Measurements from ENCODE around the gene CACNA2D4.

CACNA2D4 gene

DNA sequence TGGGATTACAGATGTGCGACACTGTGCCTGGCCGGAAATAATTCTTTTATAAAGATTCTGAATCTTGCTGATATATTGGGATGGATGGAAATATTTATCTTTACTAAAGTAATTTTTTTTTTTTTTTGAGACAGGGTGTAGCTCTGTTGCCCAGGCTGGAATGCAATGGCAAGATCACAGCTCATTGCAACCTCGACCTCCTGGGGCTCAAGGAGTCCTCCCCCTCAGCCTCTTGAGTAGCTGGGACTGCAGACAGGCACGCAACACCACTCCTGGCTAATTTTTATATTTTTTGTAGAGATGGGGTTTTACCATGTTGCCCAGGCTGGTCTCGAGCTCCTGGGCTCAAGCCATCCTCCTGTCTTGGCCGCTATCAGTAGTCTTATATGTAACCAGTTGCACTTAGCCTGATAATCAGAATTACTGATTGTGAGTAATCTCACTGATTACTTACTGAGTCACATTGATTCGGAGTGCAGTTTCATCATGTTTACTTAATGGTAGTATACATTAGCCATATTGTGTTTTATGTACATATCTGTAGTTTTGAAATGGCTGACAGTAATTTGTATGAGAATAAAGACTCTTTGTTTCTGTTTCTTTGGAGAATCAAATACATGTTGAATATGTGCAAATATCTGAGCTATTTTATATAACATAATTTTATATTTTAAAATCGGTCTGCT, 148.5 kb downstream of the CACNA2D4 start:
- WGBS = 89% methylated on average over 7 of the region's 8 CpGs
- Histone ChIP-seq H3K4me1 (ENCODE audit: insufficient read depth, low read length) (peaks cover 6% of the 10 kb centered on the region), H3K27me3 (ENCODE audit: insufficient read depth, low read length) (no peaks in the 10 kb centered on the region), H3K9ac (ENCODE audit: low read depth, low read length) (no peak overlapping the region), H3K36me3 (ENCODE audit: insufficient read depth, low read length) (peaks cover 20% of the 10 kb centered on the region; the same call in 1 of the 2 replicates), H3K9me3 (ENCODE audit: insufficient read depth, low read depth, low read length) (no peaks in the 10 kb centered on the region), H3K4me3 (ENCODE audit: low read length) (no peak overlapping the region), H3K27ac (ENCODE audit: low read depth, low read length) (no peak overlapping the region)

DNA sequence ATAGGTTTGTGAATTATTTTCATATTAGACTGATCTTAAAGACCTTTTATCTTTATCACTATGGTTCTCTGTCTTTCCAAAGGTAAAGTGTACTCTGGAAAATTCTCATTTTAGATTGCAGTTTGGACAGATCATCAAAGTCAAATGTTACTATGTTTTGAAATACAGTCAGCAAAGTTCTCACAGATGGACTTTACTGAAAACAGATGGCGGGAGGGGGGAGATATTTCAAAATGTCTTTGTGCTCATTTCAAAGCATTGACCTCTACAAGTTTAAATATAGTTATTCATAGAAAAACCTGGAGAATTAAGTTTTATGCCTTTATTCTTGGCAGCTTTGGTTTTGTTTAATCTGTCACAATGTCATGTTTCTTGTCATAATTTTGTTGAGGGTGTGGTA, 149.8 kb downstream of the CACNA2D4 start:
- H3K4me1 ChIP-seq (ENCODE audit: insufficient read depth, low read length) = peaks cover 6% of the 10 kb centered on the region

DNA sequence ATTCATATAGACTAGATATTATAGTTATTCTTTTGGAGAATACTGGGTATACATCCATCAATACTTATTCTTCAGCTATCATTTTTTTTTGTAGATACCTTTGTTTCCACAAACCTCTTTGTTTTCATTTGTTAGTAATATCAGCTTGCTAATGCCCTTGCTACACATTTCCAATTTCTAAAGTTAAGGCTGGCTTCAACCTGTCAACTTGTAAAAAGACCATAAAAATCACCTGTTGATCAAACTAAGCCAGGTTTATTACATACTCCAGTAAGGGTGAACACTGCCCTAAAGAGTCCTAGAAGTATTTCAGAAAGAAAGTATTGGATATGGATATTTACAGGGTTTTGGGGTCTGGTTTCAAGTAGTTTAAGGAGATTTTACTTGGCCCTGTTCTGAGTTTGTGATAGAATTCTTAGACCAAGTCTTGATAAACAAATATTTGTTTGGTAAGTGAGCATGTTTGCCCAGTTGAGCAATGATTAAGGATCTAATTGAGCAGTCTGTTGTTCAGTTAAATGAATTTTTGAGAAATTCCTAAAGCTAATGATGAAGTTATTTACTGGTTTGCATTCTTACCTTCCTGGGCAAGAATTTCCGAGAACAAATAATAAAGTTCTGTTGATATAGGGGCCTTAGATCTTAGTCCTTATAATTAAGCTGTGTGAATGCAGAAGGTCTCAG, 150.9 kb downstream of the CACNA2D4 start:
- Histone ChIP-seq H3K9me3 (ENCODE audit: insufficient read depth, low read depth, low read length) (no peaks in the 10 kb centered on the region), H3K27ac (ENCODE audit: low read depth, low read length) (no peak overlapping the region), H3K9ac (ENCODE audit: low read depth, low read length) (no peak overlapping the region), H3K4me3 (ENCODE audit: low read length) (no peak overlapping the region), H3K27me3 (ENCODE audit: insufficient read depth, low read length) (no peaks in the 10 kb centered on the region), H3K36me3 (ENCODE audit: insufficient read depth, low read length) (peaks cover 1% of the 10 kb centered on the region; the same call in 1 of the 2 replicates), H3K4me1 (ENCODE audit: insufficient read depth, low read length) (peaks cover 9% of the 10 kb centered on the region)
- WGBS = 97% methylated on average over 1 of the region's 1 CpG

More for the DNA sequence above, 149.8 kb downstream of the CACNA2D4 start:
- WGBS = 86% methylated on average over 1 of the region's 1 CpG
- Histone ChIP-seq H3K9me3 (ENCODE audit: insufficient read depth, low read depth, low read length) (no peaks in the 10 kb centered on the region), H3K4me3 (ENCODE audit: low read length) (no peak overlapping the region), H3K27me3 (ENCODE audit: insufficient read depth, low read length) (no peaks in the 10 kb centered on the region), H3K27ac (ENCODE audit: low read depth, low read length) (no peak overlapping the region), H3K9ac (ENCODE audit: low read depth, low read length) (no peak overlapping the region), H3K36me3 (ENCODE audit: insufficient read depth, low read length) (peaks cover 12% of the 10 kb centered on the region; the same call in 1 of the 2 replicates)

- no peaks in the 10 kb centered on the region for H3K27me3 ChIP-seq (ENCODE audit: insufficient read depth, low read length)
- no peak overlapping the region for H3K4me3 ChIP-seq (ENCODE audit: low read length)
- H3K9ac ChIP-seq (ENCODE audit: low read depth, low read length) = no peak overlapping the region
- H3K4me1 ChIP-seq (ENCODE audit: insufficient read depth, low read length) = peaks cover 9% of the 10 kb centered on the region
- no peaks in the 10 kb centered on the region for H3K36me3 ChIP-seq (ENCODE audit: insufficient read depth, low read length)
- H3K27ac ChIP-seq (ENCODE audit: low read depth, low read length) = no peak overlapping the region
- WGBS = 89% methylated on average over 1 of the region's 1 CpG
- no peaks in the 10 kb centered on the region for H3K9me3 ChIP-seq (ENCODE audit: insufficient read depth, low read depth, low read length)
Measured at GRCh38 chr12:1766110-1766509, 152.3 kb downstream of the CACNA2D4 start.

DNA sequence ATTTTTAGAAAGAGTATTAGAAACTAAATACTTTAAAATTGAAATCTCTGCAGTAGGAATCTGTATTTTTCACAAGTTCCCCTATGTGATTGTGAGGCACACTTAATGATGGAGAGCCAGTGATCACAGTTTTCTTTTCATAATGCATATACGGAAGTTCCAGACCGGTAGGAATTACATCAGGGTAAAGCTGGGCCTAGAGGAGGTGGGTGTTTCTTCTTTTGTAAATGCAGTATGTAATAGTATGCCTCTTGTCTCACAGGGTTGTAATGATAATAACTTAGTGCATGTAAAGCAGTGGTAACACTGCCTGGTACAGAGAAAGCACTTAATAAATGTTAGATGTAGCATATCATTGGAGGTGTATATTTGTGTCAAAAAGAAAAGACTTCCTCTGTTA, 155.3 kb downstream of the CACNA2D4 start:
- Histone ChIP-seq H3K4me1 (ENCODE audit: insufficient read depth, low read length) (peaks cover 14% of the 10 kb centered on the region; the same call in 1 of the 2 replicates), H3K27me3 (ENCODE audit: insufficient read depth, low read length) (no peaks in the 10 kb centered on the region), H3K9me3 (ENCODE audit: insufficient read depth, low read depth, low read length) (no peaks in the 10 kb centered on the region), H3K36me3 (ENCODE audit: insufficient read depth, low read length) (peaks cover 6% of the 10 kb centered on the region; the same call in 1 of the 2 replicates), H3K9ac (ENCODE audit: low read depth, low read length) (no peak overlapping the region), H3K27ac (ENCODE audit: low read depth, low read length) (no peak overlapping the region), H3K4me3 (ENCODE audit: low read length) (no peak overlapping the region)
- WGBS = 94% methylated on average over 2 of the region's 2 CpGs

GRCh38 chr12:1761857-1762256, 156.6 kb downstream of the CACNA2D4 start:
- peaks cover 17% of the 10 kb centered on the region for H3K36me3 ChIP-seq (ENCODE audit: insufficient read depth, low read length)

GRCh38 chr12:1760566-1761382, 157.7 kb downstream of the CACNA2D4 start:
- H3K9ac ChIP-seq (ENCODE audit: low read depth, low read length) = no peak overlapping the region
- H3K36me3 ChIP-seq (ENCODE audit: insufficient read depth, low read length) = peaks cover 25% of the 10 kb centered on the region
- H3K4me1 ChIP-seq (ENCODE audit: insufficient read depth, low read length) = peaks cover 10% of the 10 kb centered on the region; the same call in 1 of the 2 replicates
- H3K27me3 ChIP-seq (ENCODE audit: insufficient read depth, low read length) = no peaks in the 10 kb centered on the region
- H3K27ac ChIP-seq (ENCODE audit: low read depth, low read length) = no peak overlapping the region
- H3K4me3 ChIP-seq (ENCODE audit: low read length) = no peak overlapping the region
- 96% methylated on average over 1 of the region's 2 CpGs for WGBS
- no peaks in the 10 kb centered on the region for H3K9me3 ChIP-seq (ENCODE audit: insufficient read depth, low read depth, low read length)

More at GRCh38 chr12:1761857-1762256, 156.6 kb downstream of the CACNA2D4 start:
- WGBS = 94% methylated on average over 3 of the region's 3 CpGs
- Histone ChIP-seq H3K9ac (ENCODE audit: low read depth, low read length) (no peak overlapping the region), H3K4me3 (ENCODE audit: low read length) (no peak overlapping the region), H3K9me3 (ENCODE audit: insufficient read depth, low read depth, low read length) (no peaks in the 10 kb centered on the region), H3K27me3 (ENCODE audit: insufficient read depth, low read length) (no peaks in the 10 kb centered on the region), H3K4me1 (ENCODE audit: insufficient read depth, low read length) (peaks cover 14% of the 10 kb centered on the region; the same call in 1 of the 2 replicates), H3K27ac (ENCODE audit: low read depth, low read length) (no peak overlapping the region; the same call in 1 of the 2 replicates)

DNA sequence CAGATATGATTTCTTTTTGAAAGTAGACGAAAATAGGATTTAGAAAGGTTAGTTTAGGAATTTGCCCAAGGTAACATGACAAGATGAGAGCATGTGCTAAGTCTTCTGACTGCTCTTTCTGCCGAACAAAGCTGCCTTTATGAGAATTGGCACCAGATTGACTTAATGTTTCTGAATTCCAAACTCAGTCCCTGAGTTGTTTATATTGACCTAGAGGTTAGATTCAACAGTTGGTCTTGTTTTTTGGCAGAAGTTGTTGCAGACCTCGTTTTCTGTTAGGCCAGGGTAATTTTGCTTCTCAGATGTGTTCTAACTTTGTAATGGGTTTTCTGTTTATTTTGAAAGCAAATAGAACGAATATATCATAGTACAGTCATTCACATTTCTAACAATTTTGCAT, 159.6 kb downstream of the CACNA2D4 start:
- Histone ChIP-seq H3K4me1 (ENCODE audit: insufficient read depth, low read length) (peaks cover 10% of the 10 kb centered on the region; the same call in 1 of the 2 replicates), H3K9me3 (ENCODE audit: insufficient read depth, low read depth, low read length) (no peaks in the 10 kb centered on the region), H3K27me3 (ENCODE audit: insufficient read depth, low read length) (no peaks in the 10 kb centered on the region), H3K4me3 (ENCODE audit: low read length) (no peak overlapping the region), H3K9ac (ENCODE audit: low read depth, low read length) (no peak overlapping the region), H3K36me3 (ENCODE audit: insufficient read depth, low read length) (peaks cover 37% of the 10 kb centered on the region), H3K27ac (ENCODE audit: low read depth, low read length) (no peak overlapping the region)
- 85% methylated on average over 4 of the region's 4 CpGs for WGBS

DNA sequence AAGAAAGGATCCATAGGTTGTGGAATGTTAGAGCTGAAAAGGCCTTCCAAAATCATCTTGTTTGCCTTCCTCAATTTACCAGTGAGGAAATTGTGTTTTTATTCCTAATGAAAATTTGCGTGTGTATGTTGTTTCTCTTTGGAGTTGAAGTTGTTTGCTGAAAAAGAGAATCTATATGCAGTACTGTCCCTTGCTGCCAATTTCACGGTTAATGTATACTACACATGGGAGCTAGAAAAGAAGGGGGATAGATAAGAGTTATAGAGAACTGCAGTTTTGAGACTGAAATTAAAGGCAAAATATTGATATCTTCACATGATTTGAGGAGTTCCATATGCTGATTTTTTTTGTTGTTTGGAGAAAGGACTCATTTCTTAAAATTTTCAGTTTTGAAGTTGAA, 160.1 kb downstream of the CACNA2D4 start:
- 95% methylated on average over 2 of the region's 2 CpGs for WGBS
- Histone ChIP-seq H3K4me3 (ENCODE audit: low read length) (no peak overlapping the region), H3K9ac (ENCODE audit: low read depth, low read length) (no peak overlapping the region), H3K27ac (ENCODE audit: low read depth, low read length) (no peak overlapping the region), H3K36me3 (ENCODE audit: insufficient read depth, low read length) (peaks cover 37% of the 10 kb centered on the region), H3K27me3 (ENCODE audit: insufficient read depth, low read length) (no peaks in the 10 kb centered on the region), H3K4me1 (ENCODE audit: insufficient read depth, low read length) (peaks cover 10% of the 10 kb centered on the region; the same call in 1 of the 2 replicates), H3K9me3 (ENCODE audit: insufficient read depth, low read depth, low read length) (no peaks in the 10 kb centered on the region)

DNA sequence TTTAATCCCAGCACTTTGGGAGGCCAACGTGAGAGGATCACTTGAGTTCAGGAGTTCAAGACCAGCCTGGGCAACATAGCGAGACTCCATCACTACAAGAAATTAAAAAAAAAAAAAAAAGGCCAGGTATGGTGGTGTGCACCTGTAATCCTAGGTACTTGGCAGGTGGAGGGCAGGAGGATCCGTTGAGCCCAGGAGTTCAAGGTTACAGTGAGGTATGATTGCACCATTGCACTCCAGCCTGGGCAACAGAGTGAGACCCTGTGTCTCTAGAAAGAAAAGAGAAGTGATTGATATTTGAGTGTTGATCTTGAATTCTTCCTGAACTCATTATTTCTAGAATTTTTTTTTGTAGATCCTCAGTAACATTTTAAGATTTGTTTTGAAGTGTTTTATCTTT, 168.2 kb downstream of the CACNA2D4 start:
- H3K27me3 ChIP-seq (ENCODE audit: insufficient read depth, low read length) = no peaks in the 10 kb centered on the region
- H3K4me3 ChIP-seq (ENCODE audit: low read length) = no peak overlapping the region
- 91% methylated on average over 3 of the region's 3 CpGs for WGBS
- H3K9me3 ChIP-seq (ENCODE audit: insufficient read depth, low read depth, low read length) = peaks cover 11% of the 10 kb centered on the region
- no peak overlapping the region for H3K9ac ChIP-seq (ENCODE audit: low read depth, low read length)
- peaks cover 4% of the 10 kb centered on the region; the same call in 1 of the 2 replicates for H3K4me1 ChIP-seq (ENCODE audit: insufficient read depth, low read length)
- H3K27ac ChIP-seq (ENCODE audit: low read depth, low read length) = no peak overlapping the region
- H3K36me3 ChIP-seq (ENCODE audit: insufficient read depth, low read length) = peaks cover 19% of the 10 kb centered on the region

DNA sequence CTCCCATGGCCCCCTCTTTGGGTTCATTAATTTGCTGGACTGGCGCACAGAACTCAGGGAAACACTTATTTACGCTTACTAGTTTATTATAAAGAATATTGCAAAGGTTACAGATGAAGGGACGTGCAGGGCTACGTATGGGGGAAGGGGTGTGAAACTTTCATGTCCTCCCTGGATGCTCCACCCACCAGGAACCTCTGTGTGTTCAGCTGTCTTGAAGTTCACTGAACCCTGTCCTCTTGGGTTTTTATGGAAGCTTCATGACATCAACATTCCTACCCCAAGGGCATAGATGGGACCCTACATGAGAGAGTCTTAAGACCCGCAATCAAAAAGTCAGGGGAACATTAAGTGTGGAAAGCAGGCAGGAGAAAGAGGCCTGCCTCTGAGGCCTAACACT, 169.4 kb downstream of the CACNA2D4 start:
- WGBS = 93% methylated on average over 4 of the region's 5 CpGs
- peaks cover 11% of the 10 kb centered on the region for H3K4me1 ChIP-seq (ENCODE audit: insufficient read depth, low read length)
- H3K36me3 ChIP-seq (ENCODE audit: insufficient read depth, low read length) = peaks cover 13% of the 10 kb centered on the region
- no peaks in the 10 kb centered on the region for H3K27me3 ChIP-seq (ENCODE audit: insufficient read depth, low read length)
- H3K27ac ChIP-seq (ENCODE audit: low read depth, low read length) = no peak overlapping the region
- peaks cover 11% of the 10 kb centered on the region for H3K9me3 ChIP-seq (ENCODE audit: insufficient read depth, low read depth, low read length)
- no peak overlapping the region for H3K4me3 ChIP-seq (ENCODE audit: low read length)
- H3K9ac ChIP-seq (ENCODE audit: low read depth, low read length) = no peak overlapping the region
